MCF 10A (cell line): ENCODE measurements around the gene GRIK5. TPM values are rescaled to one million over a fixed set of nuclear protein-coding genes. Genes with fewer than 3 reads are reported as not detected.

Source experiments
- BruUV-seq: library from RNA; stranded (reverse); fragments of 400-500 nt; replicated peaks from 2 replicates; lab custom pipeline; 2021; lab: Mats Ljungman, UMichigan
- CTCF ChIA-PET: fragments of 300-600 bp; sonication (Branson Sonifier 250); formaldehyde crosslinking; extraction: SDS; loops from one replicate; lab custom pipeline; 2021; ENCODE audit warnings: antibody characterized with exemption, inconsistent platforms; lab: Yijun Ruan, JAX
- POLR2A ChIA-PET: fragments of 300-600, 350-650 bp; sonication (Branson Sonifier 250); formaldehyde crosslinking; extraction: SDS; loops from one replicate; lab custom pipeline; 2020; ENCODE audit warnings: antibody characterized with exemption, inconsistent platforms; lab: Yijun Ruan, JAX
- DNase-seq: peaks from one replicate; pipeline ENCODE4 v3.0.0-alpha.2; 2018; ENCODE audit not compliant: unreplicated experiment
- H3K27ac Mint-ChIP-seq: one replicate; pipeline ENCODE4 v1.8.0; 2022; ENCODE audit warnings: mild to moderate bottlenecking, low read depth, mixed read lengths; ENCODE audit not compliant: unreplicated experiment
- H3K27me3 Mint-ChIP-seq: one replicate; pipeline ENCODE4 v1.8.0; 2022; ENCODE audit warnings: mixed read lengths; ENCODE audit not compliant: insufficient read depth, unreplicated experiment
- H3K36me3 Mint-ChIP-seq: one replicate; pipeline ENCODE4 v1.8.0; 2022; ENCODE audit warnings: mild to moderate bottlenecking, moderate library complexity, mixed read lengths; ENCODE audit not compliant: insufficient read depth, unreplicated experiment
- H3K4me1 Mint-ChIP-seq: one replicate; pipeline ENCODE4 v1.8.0; 2022; ENCODE audit warnings: mixed read lengths; ENCODE audit not compliant: insufficient read depth, unreplicated experiment
- H3K4me3 Mint-ChIP-seq: one replicate; pipeline ENCODE4 v1.8.0; 2022; ENCODE audit warnings: mild to moderate bottlenecking, moderate library complexity, mixed read lengths; ENCODE audit not compliant: unreplicated experiment
- H3K9me3 Mint-ChIP-seq: one replicate; pipeline ENCODE4 v1.8.0; 2022; ENCODE audit warnings: mixed read lengths; ENCODE audit not compliant: unreplicated experiment
- CTCF ChIP-seq: fragments of 200-600 bp; IDR thresholded peaks from one replicate; pipeline ENCODE4 v1.8.0; 2022; ENCODE audit warnings: antibody characterized with exemption, mild to moderate bottlenecking; ENCODE audit not compliant: unreplicated experiment
- intact Hi-C: fragments of 100-400 bp; cut with micrococcal nuclease; formaldehyde crosslinking; loops from 2 replicates; pipeline ENCODE4 v1.14.1; 2022
- total RNA-seq: library from RNA; stranded (reverse); gene quantifications from 2 replicates; pipeline ENCODE4 v1.2.3, GENCODE V29; 2022

The GRIK5 gene
- total RNA-seq, 1 experiment from 2014 or later = 1.8 TPM

GRCh38 chr19:42076380-42076944 is 6.5 kb upstream of the GRIK5 start:
- peak overlapping the region; percentile 100 for H3K4me3 Mint-ChIP-seq
- POLR2A ChIA-PET = interaction anchor here (0.6 to 2.2 kb wide), 18 partner anchors 9 to 812 kb away, joined by 3 to 32 read pairs (median 4); partner anchors contain the start of genes HNRNPUL1, RABAC1 and RPS19
- CTCF ChIA-PET = interaction anchor here (0.7 to 0.9 kb wide), 3 partner anchors 24 to 41 kb away, joined by 3 to 6 read pairs (median 3); no protein-coding TSS in a partner anchor
- intact Hi-C loops = no loop called here
- no peak for DNase-seq
- H3K27ac Mint-ChIP-seq = peak overlapping the region; percentile 100
- BruUV-seq = no TSS peak
- TF ChIP-seq CTCF = no peak
- H3K4me1 Mint-ChIP-seq = peaks cover 29% of the 10 kb centered on the region
- no peaks in the 10 kb centered on the region for H3K27me3 Mint-ChIP-seq
- H3K36me3 Mint-ChIP-seq = peaks cover 47% of the 10 kb centered on the region
- no peaks in the 10 kb centered on the region for H3K9me3 Mint-ChIP-seq

- Mint-ChIP-seq H3K27me3 (no peaks in the 10 kb centered on the region), H3K27ac (peak within 1 kb of the TSS; percentile 100), H3K4me1 (peaks cover 29% of the 10 kb centered on the region), H3K9me3 (no peaks in the 10 kb centered on the region), H3K36me3 (peaks cover 43% of the 10 kb centered on the region), H3K4me3 (peak within 1 kb of the TSS; percentile 100)
- BruUV-seq = no TSS peak
- DNase-seq = peak; percentile 100
- TF ChIP-seq CTCF = no peak
- CTCF ChIA-PET = no interaction called here
- intact Hi-C loops = loop anchor here (1.0 kb wide), 1 partner anchor 24 kb away; no protein-coding TSS in a partner anchor
- POLR2A ChIA-PET = interaction anchor here (0.6 to 2.2 kb wide), 19 partner anchors 9 to 812 kb away, joined by 3 to 32 read pairs (median 3); partner anchors contain the start of genes HNRNPUL1, RABAC1 and RPS19
Measured at GRCh38 chr19:42075616-42076379, 5.8 kb upstream of the GRIK5 start, which contains the start of gene ZNF574. Gene ZNF574 (plus strand): TSS chr19:42076166. CDS start chr19:42078607, 2,441 bp downstream.

GRCh38 chr19:42075364-42075615 is 5.3 kb upstream of the GRIK5 start:
- TF ChIP-seq CTCF = no peak
- intact Hi-C loops = loop anchor here (1.0 kb wide), 1 partner anchor 24 kb away; no protein-coding TSS in a partner anchor
- TSS peak; percentile 87 for BruUV-seq
- POLR2A ChIA-PET = no interaction called here
- CTCF ChIA-PET = no interaction called here
- H3K9me3 Mint-ChIP-seq = no peaks in the 10 kb centered on the region
- H3K4me3 Mint-ChIP-seq = peak overlapping the region; percentile 100
- H3K27me3 Mint-ChIP-seq = no peaks in the 10 kb centered on the region
- H3K36me3 Mint-ChIP-seq = peaks cover 46% of the 10 kb centered on the region
- peaks cover 29% of the 10 kb centered on the region for H3K4me1 Mint-ChIP-seq
- peak overlapping the region; percentile 100 for H3K27ac Mint-ChIP-seq
- peak; percentile 33 for DNase-seq
